ENCODE data around the gene CDH23. TPM values are rescaled to one million over a fixed set of nuclear protein-coding genes. Genes with fewer than 3 reads are reported as not detected.
A peak's percentile ranks its signal among the peaks of the same experiment; 100 is the strongest.

CDH23 gene
- total and polyA plus RNA-seq, 2 donors (not counting 1 experiment from before 2014, with no cell fraction given): 0.37 to 0.89 TPM

DNA sequence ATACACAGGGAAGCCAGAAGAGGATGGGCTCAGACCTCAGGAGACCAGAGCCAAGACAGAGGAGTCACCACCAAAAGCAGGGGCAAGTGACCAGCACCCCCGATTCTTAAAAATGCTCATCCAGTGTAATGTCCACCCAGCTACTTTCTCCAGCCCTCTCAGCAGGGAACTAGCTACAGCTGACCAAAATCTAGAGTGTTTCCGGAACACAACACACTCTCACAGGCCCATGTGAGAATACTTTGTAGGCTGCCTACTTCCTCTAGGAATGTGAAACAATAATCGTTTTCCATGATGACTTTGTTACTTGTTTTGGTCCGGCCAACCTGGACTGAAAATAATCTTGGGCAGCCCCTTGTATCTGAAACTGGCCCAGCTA is 439.9 kb downstream of the CDH23 start:
- H3K9me3 Mint-ChIP-seq (ENCODE audit: insufficient read depth): no peaks in the 10 kb centered on the region
- TF ChIP-seq, protein P1, sequence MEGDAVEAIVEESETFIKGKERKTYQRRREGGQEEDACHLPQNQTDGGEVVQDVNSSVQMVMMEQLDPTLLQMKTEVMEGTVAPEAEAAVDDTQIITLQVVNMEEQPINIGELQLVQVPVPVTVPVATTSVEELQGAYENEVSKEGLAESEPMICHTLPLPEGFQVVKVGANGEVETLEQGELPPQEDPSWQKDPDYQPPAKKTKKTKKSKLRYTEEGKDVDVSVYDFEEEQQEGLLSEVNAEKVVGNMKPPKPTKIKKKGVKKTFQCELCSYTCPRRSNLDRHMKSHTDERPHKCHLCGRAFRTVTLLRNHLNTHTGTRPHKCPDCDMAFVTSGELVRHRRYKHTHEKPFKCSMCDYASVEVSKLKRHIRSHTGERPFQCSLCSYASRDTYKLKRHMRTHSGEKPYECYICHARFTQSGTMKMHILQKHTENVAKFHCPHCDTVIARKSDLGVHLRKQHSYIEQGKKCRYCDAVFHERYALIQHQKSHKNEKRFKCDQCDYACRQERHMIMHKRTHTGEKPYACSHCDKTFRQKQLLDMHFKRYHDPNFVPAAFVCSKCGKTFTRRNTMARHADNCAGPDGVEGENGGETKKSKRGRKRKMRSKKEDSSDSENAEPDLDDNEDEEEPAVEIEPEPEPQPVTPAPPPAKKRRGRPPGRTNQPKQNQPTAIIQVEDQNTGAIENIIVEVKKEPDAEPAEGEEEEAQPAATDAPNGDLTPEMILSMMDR (IDR thresholded peaks at IDR 0.05): no peak
- no peak for TF ChIP-seq EZH2 (IDR thresholded peaks at IDR 0.05; ENCODE audit: borderline replicate concordance, insufficient read depth, low read depth, low read length, poor library complexity, severe bottlenecking)
- H3K27me3 Mint-ChIP-seq: no peaks in the 10 kb centered on the region
- peak overlapping the region; percentile 88 for H3K4me3 Mint-ChIP-seq
- Histone ChIP-seq H4K20me1 (ENCODE audit: control insufficient read depth, insufficient read depth, low read length, poor library complexity, severe bottlenecking) (peaks cover 51% of the 10 kb centered on the region), H3K27ac (ENCODE audit: low read length in 2 of 2) (peak overlapping the region; percentile 91 to 94), H3K4me3 (ENCODE audit: control extremely low read depth in 1 of 5, extremely low read depth in 1 of 5, insufficient read depth in 1 of 5, low read depth in 2 of 5, low read length in 4 of 5) (peak overlapping the region in 4 of 5 experiments; percentile 7 to 49 (median 20)), H3K27me3 (replicated peaks in 1 of 4; ENCODE audit: control extremely low read depth in 1 of 4, control insufficient read depth in 3 of 4, insufficient read depth in 4 of 4, low read length in 3 of 4) (no peaks in the 10 kb centered on the region), H3K36me3 (replicated peaks in 1 of 2; ENCODE audit: control extremely low read depth in 1 of 2, control insufficient read depth in 1 of 2, extremely low read depth in 1 of 2, insufficient read depth in 2 of 2, low read length in 1 of 2) (peaks cover 0 to 22% of the 10 kb centered on the region in 2 experiments), H3K4me1 (ENCODE audit: control insufficient read depth in 2 of 2, insufficient read depth in 2 of 2, low read length in 2 of 2) (peaks cover 74 to 94% of the 10 kb centered on the region in 2 donors), H2AFZ (ENCODE audit: insufficient read depth, low read depth, low read length, poor library complexity, severe bottlenecking) (peak overlapping the region; percentile 29), H3K9ac (ENCODE audit: low read length) (peak overlapping the region; percentile 52), H3K9me3 (ENCODE audit: control extremely low read depth in 1 of 3, control insufficient read depth in 2 of 3, insufficient read depth in 1 of 3, low read length in 2 of 3) (no peaks in the 10 kb centered on the region), H3K4me2 (replicated peaks; ENCODE audit: low read depth, low read length, poor library complexity, severe bottlenecking) (peak overlapping the region; percentile 82), H3K79me2 (ENCODE audit: control insufficient read depth, insufficient read depth, low read length) (peaks cover 96% of the 10 kb centered on the region)
- ATAC-seq (ENCODE audit: low read depth): peak; percentile 0
- intact Hi-C loops (cut with micrococcal nuclease): loop anchor here (1.0 to 10.0 kb wide), 12 partner anchors 15 to 1342 kb away; partner anchors contain the start of genes ANAPC16, ASCC1, PSAP and SPOCK2
- ChIA-PET CTCF (interaction anchor here (0.7 to 11.5 kb wide), 15 partner anchors 13 to 501 kb away, joined by 3 to 236 read pairs (median 6); partner anchors contain the start of gene PSAP), POLR2A (interaction anchor here (0.5 to 4.2 kb wide), 9 partner anchors 14 to 405 kb away, joined by 3 to 22 read pairs (median 7); partner anchors contain the start of genes PSAP and VSIR)
- no peak for DNase-seq
- 50% methylated on average over 3 of the region's 4 CpGs for WGBS (ENCODE audit: insufficient coverage)
- H3K27ac Mint-ChIP-seq: peak overlapping the region; percentile 97
- peaks cover 79% of the 10 kb centered on the region for H3K4me1 Mint-ChIP-seq
